ENCODE results near the gene C16orf95.

Gene C16orf95

GRCh38 chr16:87303962-87304521, 13.2 kb downstream of the C16orf95 start:
- Mint-ChIP-seq H3K4me3 (no peak overlapping the region), H3K4me1 (ENCODE audit: low read depth) (peaks cover 15% of the 10 kb centered on the region), H3K9me3 (peaks cover 4% of the 10 kb centered on the region), H3K27ac (peak overlapping the region; percentile 61), H3K27me3 (no peaks in the 10 kb centered on the region), H3K36me3 (ENCODE audit: low read depth) (peaks cover 8% of the 10 kb centered on the region)
- no peak for DNase-seq

DNA sequence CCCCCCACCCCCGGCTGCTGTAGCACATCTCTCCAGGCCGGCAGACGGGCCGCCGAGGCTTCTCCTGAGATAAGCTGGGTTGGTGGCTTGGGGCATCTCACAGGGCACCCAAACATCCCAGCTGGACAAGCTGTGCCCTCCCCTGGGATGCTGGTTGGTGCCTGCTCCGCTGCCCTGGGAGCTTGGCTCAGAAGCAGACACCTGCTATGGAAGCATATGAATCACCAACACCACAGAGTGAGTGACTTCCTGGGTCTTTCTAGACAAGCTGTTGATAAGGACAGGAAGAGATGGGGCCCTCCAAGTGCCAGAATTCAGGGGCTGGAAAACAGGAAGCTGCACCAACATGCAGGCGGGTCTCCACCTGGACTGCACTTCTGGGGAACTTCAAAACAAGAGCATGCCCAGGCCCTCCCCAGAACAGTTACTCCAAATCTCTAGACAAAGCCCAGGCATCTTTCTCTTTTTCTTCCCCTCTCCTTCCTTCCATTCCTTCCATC, 13.7 kb downstream of the C16orf95 start:
- DNase-seq: no peak
- Mint-ChIP-seq H3K36me3 (ENCODE audit: low read depth) (peaks cover 8% of the 10 kb centered on the region), H3K27ac (peak overlapping the region; percentile 61), H3K4me1 (ENCODE audit: low read depth) (peaks cover 10% of the 10 kb centered on the region), H3K4me3 (no peak overlapping the region), H3K9me3 (peaks cover under 1% of the 10 kb centered on the region), H3K27me3 (no peaks in the 10 kb centered on the region)

DNA sequence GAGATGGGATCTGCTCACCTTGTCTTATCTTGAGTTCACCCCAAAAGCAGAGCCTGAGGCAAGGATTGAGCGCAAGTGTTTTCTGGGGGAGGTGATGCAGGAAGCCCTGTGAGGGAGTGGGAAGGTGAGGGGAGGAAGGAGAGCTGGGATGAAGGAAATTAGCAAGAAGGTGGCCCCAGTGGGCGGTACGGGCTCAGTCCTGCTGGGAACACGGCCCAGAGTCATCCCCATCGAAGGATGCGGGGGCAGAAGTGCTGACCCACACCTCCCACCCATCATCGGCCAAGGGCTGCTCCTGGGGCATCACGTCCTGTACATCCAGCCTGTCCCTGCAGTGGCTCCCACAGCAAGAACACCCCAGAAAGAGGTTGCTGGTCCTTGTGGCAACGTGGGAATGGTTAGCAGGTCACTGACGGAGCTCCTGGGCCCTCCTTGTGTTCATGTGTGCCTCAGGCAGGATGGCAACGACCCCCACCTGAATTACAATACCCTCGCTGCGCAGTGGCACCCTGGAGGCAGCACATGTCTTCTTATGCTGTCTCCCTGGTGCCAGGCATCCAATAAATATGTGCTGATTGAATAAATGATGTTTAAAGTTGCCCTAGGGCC, 18.2 kb downstream of the C16orf95 start:
- Mint-ChIP-seq H3K9me3 (no peaks in the 10 kb centered on the region), H3K4me1 (ENCODE audit: low read depth) (peaks cover 11% of the 10 kb centered on the region), H3K27ac (no peak overlapping the region), H3K4me3 (no peak overlapping the region), H3K36me3 (ENCODE audit: low read depth) (peaks cover 9% of the 10 kb centered on the region), H3K27me3 (no peaks in the 10 kb centered on the region)
- no peak for DNase-seq

DNA sequence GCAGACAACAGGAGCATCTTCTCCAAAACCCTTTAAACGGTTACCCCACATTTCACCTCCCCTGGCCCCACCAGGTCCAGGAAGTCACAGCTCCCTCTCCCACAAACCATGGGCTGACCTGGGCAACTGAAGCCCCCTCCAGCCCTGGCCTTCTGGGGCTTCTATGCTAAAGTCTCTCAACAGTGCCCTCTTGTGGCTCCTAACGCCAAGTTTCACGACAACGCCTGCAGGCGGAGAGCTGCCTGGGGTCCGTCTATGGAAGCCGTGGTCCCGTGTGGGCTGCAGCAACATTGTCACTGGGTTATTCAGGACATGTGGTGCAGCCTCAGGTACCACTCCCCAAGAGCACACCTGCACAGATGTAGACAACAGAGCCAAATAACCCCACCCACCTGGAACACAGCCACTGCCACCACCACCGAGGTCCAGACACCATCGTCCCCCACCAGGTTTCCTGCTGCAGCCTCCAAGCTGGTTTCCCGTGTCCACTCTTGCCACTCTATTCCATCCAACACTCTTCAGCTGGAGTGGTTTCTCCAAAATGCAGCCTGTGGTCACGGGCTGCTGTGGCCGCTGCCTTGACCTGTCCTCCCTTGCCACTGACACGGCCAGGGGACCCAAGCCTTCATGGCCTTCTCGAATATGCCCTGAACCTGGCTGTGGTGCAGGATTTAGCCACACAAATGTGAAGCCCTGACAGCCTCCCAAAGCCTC, 19.1 kb downstream of the C16orf95 start:
- Mint-ChIP-seq H3K4me3 (no peak overlapping the region), H3K27ac (no peak overlapping the region), H3K36me3 (ENCODE audit: low read depth) (peaks cover 9% of the 10 kb centered on the region), H3K9me3 (no peaks in the 10 kb centered on the region), H3K27me3 (no peaks in the 10 kb centered on the region), H3K4me1 (ENCODE audit: low read depth) (peaks cover 4% of the 10 kb centered on the region)
- DNase-seq: peak; percentile 52

GRCh38 chr16:87297407-87297806, 19.8 kb downstream of the C16orf95 start:
- Mint-ChIP-seq H3K27ac (no peak overlapping the region), H3K27me3 (no peaks in the 10 kb centered on the region), H3K36me3 (ENCODE audit: low read depth) (peaks cover 13% of the 10 kb centered on the region), H3K4me3 (no peak overlapping the region), H3K4me1 (ENCODE audit: low read depth) (peaks cover 2% of the 10 kb centered on the region), H3K9me3 (peaks cover 3% of the 10 kb centered on the region)
- DNase-seq: no peak

- no peak for DNase-seq
- Mint-ChIP-seq H3K27me3 (no peaks in the 10 kb centered on the region), H3K4me1 (ENCODE audit: low read depth) (peaks cover 2% of the 10 kb centered on the region), H3K9me3 (peaks cover 6% of the 10 kb centered on the region), H3K36me3 (ENCODE audit: low read depth) (peaks cover 16% of the 10 kb centered on the region), H3K27ac (no peak overlapping the region), H3K4me3 (no peak overlapping the region)
These were observed 21.3 kb downstream of the C16orf95 start for GRCh38 chr16:87295661-87296531.

- H3K27me3 Mint-ChIP-seq: no peaks in the 10 kb centered on the region
- peaks cover 2% of the 10 kb centered on the region for H3K4me1 Mint-ChIP-seq (ENCODE audit: low read depth)
- DNase-seq: no peak
- H3K4me3 Mint-ChIP-seq: no peak overlapping the region
- H3K9me3 Mint-ChIP-seq: peaks cover 6% of the 10 kb centered on the region
- H3K36me3 Mint-ChIP-seq (ENCODE audit: low read depth): peaks cover 16% of the 10 kb centered on the region
- no peak overlapping the region for H3K27ac Mint-ChIP-seq
These were observed 21.9 kb downstream of the C16orf95 start for GRCh38 chr16:87295259-87295658.

DNA sequence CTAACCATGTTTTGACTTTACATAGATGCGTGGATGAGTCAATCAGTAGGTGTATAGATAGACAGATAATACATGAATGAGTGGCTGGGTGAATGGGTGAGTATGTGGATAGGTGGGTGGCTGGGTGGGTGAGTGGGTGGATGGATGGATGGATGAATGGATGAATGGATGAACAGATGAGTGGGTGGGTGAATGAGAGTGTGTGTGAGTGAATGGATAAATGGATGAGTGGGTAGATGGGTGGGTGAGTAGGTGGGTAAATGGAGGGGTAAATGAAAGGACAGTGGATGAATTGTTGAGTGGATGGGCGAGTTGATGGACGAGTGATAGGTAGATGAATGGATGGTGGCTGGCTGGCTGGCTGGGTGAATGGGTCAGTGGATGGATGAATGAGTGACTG, 23.2 kb downstream of the C16orf95 start:
- DNase-seq: no peak
- Mint-ChIP-seq H3K4me1 (ENCODE audit: low read depth) (peaks cover 2% of the 10 kb centered on the region), H3K9me3 (peaks cover 6% of the 10 kb centered on the region), H3K4me3 (no peak overlapping the region), H3K27ac (no peak overlapping the region), H3K27me3 (no peaks in the 10 kb centered on the region), H3K36me3 (ENCODE audit: low read depth) (peaks cover 16% of the 10 kb centered on the region)

DNA sequence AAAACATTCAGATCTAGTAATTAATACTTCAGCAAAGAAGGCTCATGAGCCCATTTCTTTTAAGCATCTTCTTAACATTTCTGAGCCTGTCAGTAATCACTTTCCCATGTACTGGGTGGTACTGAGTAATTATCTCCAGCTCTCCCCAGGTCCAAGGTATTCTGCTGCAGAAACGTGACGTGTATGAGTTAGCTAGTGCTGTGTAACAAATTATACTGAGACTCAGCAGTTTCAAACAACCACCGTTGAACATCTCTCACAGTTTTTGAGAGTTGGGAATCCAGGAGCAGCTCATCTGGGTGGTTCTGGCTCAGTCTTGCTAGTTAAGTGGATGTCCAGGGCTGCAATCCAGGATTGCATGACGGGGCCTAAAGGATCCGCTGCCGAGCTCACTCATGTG, 25.2 kb downstream of the C16orf95 start:
- no peak overlapping the region for H3K4me3 Mint-ChIP-seq

DNA sequence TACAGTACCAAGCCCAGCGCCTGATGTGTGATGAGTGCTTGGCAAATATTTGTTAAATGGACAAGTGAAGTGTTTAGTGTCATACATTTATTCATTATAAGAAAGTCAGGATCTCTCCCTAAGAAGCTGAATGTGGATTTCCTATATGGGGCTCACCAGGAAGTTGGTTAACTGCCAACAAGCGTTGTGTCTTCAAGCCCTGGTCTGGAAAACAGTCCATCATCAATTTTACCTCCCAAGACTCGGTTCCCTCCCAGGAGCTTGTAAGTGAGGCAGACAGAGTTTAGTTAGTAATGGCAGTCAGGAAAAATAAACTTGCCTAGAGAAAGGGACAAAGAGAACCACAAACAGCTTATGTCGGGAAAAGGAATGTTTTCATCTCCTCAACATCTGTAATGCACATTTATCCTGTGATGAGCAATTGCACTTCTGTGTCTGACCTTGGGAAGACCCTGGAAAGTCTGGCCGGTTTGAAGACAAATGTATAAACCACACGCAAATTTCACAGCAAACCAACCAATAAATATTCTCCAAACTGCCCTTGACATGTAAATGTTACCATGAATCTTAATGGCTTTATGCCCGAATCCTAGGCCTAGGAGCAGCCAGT, 28.3 kb downstream of the C16orf95 start:
- peaks cover 8% of the 10 kb centered on the region for H3K9me3 Mint-ChIP-seq
- H3K4me1 Mint-ChIP-seq (ENCODE audit: low read depth): no peaks in the 10 kb centered on the region
- peaks cover 10% of the 10 kb centered on the region for H3K36me3 Mint-ChIP-seq (ENCODE audit: low read depth)
- H3K4me3 Mint-ChIP-seq: no peak overlapping the region
- no peak overlapping the region for H3K27ac Mint-ChIP-seq
- no peak for DNase-seq
- H3K27me3 Mint-ChIP-seq: no peaks in the 10 kb centered on the region

More for the DNA sequence above, 25.2 kb downstream of the C16orf95 start:
- peaks cover 6% of the 10 kb centered on the region for H3K9me3 Mint-ChIP-seq
- no peaks in the 10 kb centered on the region for H3K4me1 Mint-ChIP-seq (ENCODE audit: low read depth)
- no peak overlapping the region for H3K27ac Mint-ChIP-seq
- no peak for DNase-seq
- H3K36me3 Mint-ChIP-seq (ENCODE audit: low read depth): peaks cover 10% of the 10 kb centered on the region
- H3K27me3 Mint-ChIP-seq: no peaks in the 10 kb centered on the region

GRCh38 chr16:87286839-87287626, 30.2 kb downstream of the C16orf95 start:
- H3K9me3 Mint-ChIP-seq: peaks cover 3% of the 10 kb centered on the region
- H3K27ac Mint-ChIP-seq: no peak overlapping the region
- H3K4me3 Mint-ChIP-seq: no peak overlapping the region
- H3K4me1 Mint-ChIP-seq (ENCODE audit: low read depth): no peaks in the 10 kb centered on the region
- no peak for DNase-seq
- H3K27me3 Mint-ChIP-seq: no peaks in the 10 kb centered on the region
- H3K36me3 Mint-ChIP-seq (ENCODE audit: low read depth): peaks cover 4% of the 10 kb centered on the region

DNA sequence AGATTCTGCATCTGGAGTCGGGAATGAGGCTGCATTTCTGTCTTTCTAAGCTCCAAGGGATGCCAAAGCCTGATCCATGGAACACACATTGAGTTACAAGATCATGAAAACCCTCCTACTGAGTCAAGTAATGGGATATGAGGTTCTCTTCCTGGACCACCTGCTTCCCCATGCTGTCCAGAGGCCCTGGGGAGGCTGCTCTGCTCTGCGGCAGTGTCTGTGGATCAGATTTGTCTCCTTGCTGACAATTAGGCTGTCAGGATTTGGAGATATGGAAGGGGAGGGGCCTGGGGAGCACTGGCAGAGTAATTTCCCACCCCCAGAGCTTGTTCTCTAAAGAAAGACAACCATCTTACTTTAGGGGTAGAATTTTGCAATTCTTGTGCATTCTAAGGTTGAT, 33.0 kb downstream of the C16orf95 start:
- DNase-seq: no peak
- H3K27ac Mint-ChIP-seq: no peak overlapping the region
- H3K9me3 Mint-ChIP-seq: peaks cover 2% of the 10 kb centered on the region
- peaks cover 2% of the 10 kb centered on the region for H3K27me3 Mint-ChIP-seq
- H3K4me3 Mint-ChIP-seq: no peak overlapping the region
- no peaks in the 10 kb centered on the region for H3K36me3 Mint-ChIP-seq (ENCODE audit: low read depth)
- H3K4me1 Mint-ChIP-seq (ENCODE audit: low read depth): no peaks in the 10 kb centered on the region

GRCh38 chr16:87279094-87279658, 38.0 kb downstream of the C16orf95 start:
- Mint-ChIP-seq H3K27me3 (peaks cover 11% of the 10 kb centered on the region), H3K36me3 (ENCODE audit: low read depth) (no peaks in the 10 kb centered on the region), H3K4me1 (ENCODE audit: low read depth) (peaks cover 8% of the 10 kb centered on the region), H3K9me3 (no peaks in the 10 kb centered on the region), H3K4me3 (no peak overlapping the region), H3K27ac (no peak overlapping the region)
- DNase-seq: no peak

All from activated T-cell treated with anti-CD3 and anti-CD28 coated beads, Interleukin-2, amount 50 U/mL, for 24 hours (primary cell).